ENCODE results near the gene EEFSEC. TPM values are rescaled to one million over a fixed set of nuclear protein-coding genes. Genes with fewer than 3 reads are reported as not detected.

Gene EEFSEC
- polyA plus RNA-seq, 1 experiment, result 6.8 TPM

GRCh38 chr3:128270559-128271492, 117.5 kb downstream of the EEFSEC start:
- no peak for TF ChIP-seq CTCF (IDR thresholded peaks at IDR 0.05; ENCODE audit: low read depth, low read length)
- ChIA-PET POLR2A (no interaction called here), CTCF (interaction anchor here (0.5 to 0.6 kb wide), 2 partner anchors 15 to 39 kb away, joined by 3 to 7 read pairs; no protein-coding TSS in a partner anchor)
- H3K4me3 ChIP-seq (ENCODE audit: low read depth, low read length), result no peak overlapping the region
- no peak overlapping the region for H3K27ac ChIP-seq (ENCODE audit: low read depth, low read length)
- H3K9me3 ChIP-seq (ENCODE audit: control insufficient read depth, insufficient read depth, low read length), result no peaks in the 10 kb centered on the region; the same call in 1 of the 2 replicates
- no peak for DNase-seq (ENCODE audit: low read depth, low spot score)
- no peaks in the 10 kb centered on the region for H3K27me3 ChIP-seq (ENCODE audit: control insufficient read depth, insufficient read depth, low read length)

- ChIA-PET POLR2A (no interaction called here), CTCF (interaction anchor here (0.6 kb wide), 1 partner anchor 16 kb away, joined by 3 read pairs; no protein-coding TSS in a partner anchor)
- Histone ChIP-seq H3K9me3 (ENCODE audit: control insufficient read depth, insufficient read depth, low read length) (no peaks in the 10 kb centered on the region; the same call in 1 of the 2 replicates), H3K27me3 (ENCODE audit: control insufficient read depth, insufficient read depth, low read length) (no peaks in the 10 kb centered on the region), H3K27ac (ENCODE audit: low read depth, low read length) (no peak overlapping the region), H3K4me3 (ENCODE audit: low read depth, low read length) (no peak overlapping the region)
- no peak for TF ChIP-seq CTCF (IDR thresholded peaks at IDR 0.05; ENCODE audit: low read depth, low read length)
- DNase-seq (ENCODE audit: low read depth, low spot score), result no peak
Measured at GRCh38 chr3:128271536-128272332, 118.5 kb downstream of the EEFSEC start.

- POLR2A ChIA-PET, result no interaction called here
- TF ChIP-seq CTCF (IDR thresholded peaks at IDR 0.05; ENCODE audit: low read depth, low read length), result no peak
- CTCF ChIA-PET, result interaction anchor here (0.7 kb wide), 1 partner anchor 188 kb away, joined by 3 read pairs; no protein-coding TSS in a partner anchor
Measured at GRCh38 chr3:128273109-128273840, 120.0 kb downstream of the EEFSEC start.

GRCh38 chr3:128273841-128274573, 120.7 kb downstream of the EEFSEC start:
- H3K27me3 ChIP-seq (ENCODE audit: control insufficient read depth, insufficient read depth, low read length), result no peaks in the 10 kb centered on the region
- ChIA-PET POLR2A (no interaction called here), CTCF (no interaction called here)
- H3K9me3 ChIP-seq (ENCODE audit: control insufficient read depth, insufficient read depth, low read length), result no peaks in the 10 kb centered on the region; the same call in 1 of the 2 replicates
- TF ChIP-seq CTCF (IDR thresholded peaks at IDR 0.05; ENCODE audit: low read depth, low read length), result no peak
- H3K27ac ChIP-seq (ENCODE audit: low read depth, low read length), result peak overlapping the region; percentile 78
- DNase-seq (ENCODE audit: low read depth, low spot score), result no peak
- no peak overlapping the region for H3K4me3 ChIP-seq (ENCODE audit: low read depth, low read length)

More at GRCh38 chr3:128273109-128273840, 120.0 kb downstream of the EEFSEC start:
- Histone ChIP-seq H3K4me3 (ENCODE audit: low read depth, low read length) (no peak overlapping the region), H3K27ac (ENCODE audit: low read depth, low read length) (no peak overlapping the region), H3K9me3 (ENCODE audit: control insufficient read depth, insufficient read depth, low read length) (no peaks in the 10 kb centered on the region; the same call in 1 of the 2 replicates), H3K27me3 (ENCODE audit: control insufficient read depth, insufficient read depth, low read length) (no peaks in the 10 kb centered on the region)
- no peak for DNase-seq (ENCODE audit: low read depth, low spot score)

All from AG04450 (cell line).